Measurements from ENCODE around the gene IL23A. TPM values are rescaled to one million over a fixed set of nuclear protein-coding genes. Genes with fewer than 3 reads are reported as not detected.
A peak's percentile ranks its signal among the peaks of the same experiment; 100 is the strongest.

The IL23A gene
- total and polyA plus RNA-seq, 10 of the 15 experiments (the other 5 are each of a cell fraction or from before 2014, with no cell fraction given) = 3.3 to 11.1 (median 5.2) TPM

DNA sequence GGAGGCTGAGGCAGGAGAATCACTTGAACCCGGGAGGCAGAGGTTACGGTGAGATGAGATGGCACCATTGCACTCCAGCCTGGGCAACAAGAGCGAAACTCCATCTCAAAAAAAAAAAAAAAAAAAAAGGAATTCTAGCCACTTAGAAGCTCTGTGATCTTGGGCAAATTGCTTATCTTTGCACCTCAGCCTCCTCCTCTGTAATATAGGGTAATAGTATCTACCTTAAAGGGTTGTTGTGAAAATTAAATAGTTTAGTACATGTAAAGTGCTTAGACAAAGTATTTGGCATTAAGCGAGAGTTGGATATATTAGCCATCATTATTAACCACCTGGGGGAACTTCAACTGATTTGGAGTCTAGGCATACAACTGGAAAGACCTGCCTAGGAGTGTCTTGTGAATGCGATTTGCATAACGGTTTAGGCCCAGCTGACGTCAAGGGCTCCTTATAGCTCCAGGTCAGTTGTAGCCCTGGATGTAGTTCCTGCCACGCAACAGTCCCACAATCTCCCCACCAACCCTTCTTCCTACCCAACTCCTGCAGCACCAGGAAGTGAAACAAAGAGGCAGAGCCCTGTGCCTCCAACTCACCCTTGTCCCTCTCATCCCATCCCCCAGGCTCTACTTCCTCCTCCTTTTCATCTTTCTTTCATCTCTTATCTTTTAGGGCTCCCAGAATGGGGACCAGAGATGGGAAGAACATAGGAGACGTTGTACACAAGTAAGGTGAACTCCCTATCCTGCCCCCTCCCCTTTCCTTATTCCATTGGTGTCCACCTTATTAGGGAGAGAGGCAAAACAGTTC is 2.1 kb upstream of the IL23A start (continued):
- TF ChIP-seq ATF7 (IDR thresholded peaks at IDR 0.05; ENCODE audit: low read depth) (0 out of 2 replicates have a peak, but pooled peaks have one; percentile 31), SMC3 (IDR thresholded peaks at IDR 0.05; ENCODE audit: borderline replicate concordance, low read length) (no peak), POLR2A (IDR thresholded peaks at IDR 0.05; ENCODE audit: low read depth, low read length) (peak; percentile 46), SMAD5 (IDR thresholded peaks at IDR 0.05; ENCODE audit: low read depth) (no peak), IRF4 (IDR thresholded peaks at IDR 0.05; ENCODE audit: low read depth, low read length) (0 out of 2 replicates have a peak, but pooled peaks have one; percentile 29), SPI1 (IDR thresholded peaks at IDR 0.05; ENCODE audit: borderline replicate concordance, insufficient read depth, low read depth, low read length) (peak; percentile 69; the same call in 1 of the 2 replicates), CREM (IDR thresholded peaks at IDR 0.05; ENCODE audit: low read depth) (0 out of 2 replicates have a peak, but pooled peaks have one; percentile 39)
- TF ChIP-seq, protein P1, sequence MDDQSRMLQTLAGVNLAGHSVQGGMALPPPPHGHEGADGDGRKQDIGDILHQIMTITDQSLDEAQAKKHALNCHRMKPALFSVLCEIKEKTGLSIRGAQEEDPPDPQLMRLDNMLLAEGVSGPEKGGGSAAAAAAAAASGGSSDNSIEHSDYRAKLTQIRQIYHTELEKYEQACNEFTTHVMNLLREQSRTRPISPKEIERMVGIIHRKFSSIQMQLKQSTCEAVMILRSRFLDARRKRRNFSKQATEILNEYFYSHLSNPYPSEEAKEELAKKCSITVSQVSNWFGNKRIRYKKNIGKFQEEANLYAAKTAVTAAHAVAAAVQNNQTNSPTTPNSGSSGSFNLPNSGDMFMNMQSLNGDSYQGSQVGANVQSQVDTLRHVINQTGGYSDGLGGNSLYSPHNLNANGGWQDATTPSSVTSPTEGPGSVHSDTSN (IDR thresholded peaks at IDR 0.05; ENCODE audit: insufficient replicate concordance, low read depth, low read length) = no peak
- TF ChIP-seq, protein P2, sequence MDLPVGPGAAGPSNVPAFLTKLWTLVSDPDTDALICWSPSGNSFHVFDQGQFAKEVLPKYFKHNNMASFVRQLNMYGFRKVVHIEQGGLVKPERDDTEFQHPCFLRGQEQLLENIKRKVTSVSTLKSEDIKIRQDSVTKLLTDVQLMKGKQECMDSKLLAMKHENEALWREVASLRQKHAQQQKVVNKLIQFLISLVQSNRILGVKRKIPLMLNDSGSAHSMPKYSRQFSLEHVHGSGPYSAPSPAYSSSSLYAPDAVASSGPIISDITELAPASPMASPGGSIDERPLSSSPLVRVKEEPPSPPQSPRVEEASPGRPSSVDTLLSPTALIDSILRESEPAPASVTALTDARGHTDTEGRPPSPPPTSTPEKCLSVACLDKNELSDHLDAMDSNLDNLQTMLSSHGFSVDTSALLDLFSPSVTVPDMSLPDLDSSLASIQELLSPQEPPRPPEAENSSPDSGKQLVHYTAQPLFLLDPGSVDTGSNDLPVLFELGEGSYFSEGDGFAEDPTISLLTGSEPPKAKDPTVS (IDR thresholded peaks at IDR 0.05; ENCODE audit: low read depth, low read length) = no peak
